Suprapubic skin (tissue), 4 donors: ENCODE data around the gene VSIG1.

Experiments
- CTCF ChIP-seq, 2 donors: fragments of 200-600 bp in 1 of 2; fragments of 450-650 bp in 1 of 2; sonication (generic) in 1 of 2; IDR thresholded peaks; one replicate each; pipeline ENCODE4 v1.5.1; 2016 to 2019; ENCODE audit warnings: antibody characterized with exemption in 2 of 2, mild to moderate bottlenecking in 1 of 2, moderate library complexity in 1 of 2
- POLR2A ChIP-seq, 2 donors: fragments of 450-650 bp; IDR thresholded peaks; one replicate each; pipeline ENCODE4 v1.6.1; 2017; ENCODE audit warnings: antibody characterized with exemption in 2 of 2, mild to moderate bottlenecking in 2 of 2, moderate library complexity in 2 of 2
- POLR2AphosphoS5 ChIP-seq, 3 donors: sonication (generic); formaldehyde crosslinking; IDR thresholded peaks; one replicate each; pipeline ENCODE4 v1.6.1; 2017; ENCODE audit warnings: antibody characterized with exemption in 3 of 3

DNA sequence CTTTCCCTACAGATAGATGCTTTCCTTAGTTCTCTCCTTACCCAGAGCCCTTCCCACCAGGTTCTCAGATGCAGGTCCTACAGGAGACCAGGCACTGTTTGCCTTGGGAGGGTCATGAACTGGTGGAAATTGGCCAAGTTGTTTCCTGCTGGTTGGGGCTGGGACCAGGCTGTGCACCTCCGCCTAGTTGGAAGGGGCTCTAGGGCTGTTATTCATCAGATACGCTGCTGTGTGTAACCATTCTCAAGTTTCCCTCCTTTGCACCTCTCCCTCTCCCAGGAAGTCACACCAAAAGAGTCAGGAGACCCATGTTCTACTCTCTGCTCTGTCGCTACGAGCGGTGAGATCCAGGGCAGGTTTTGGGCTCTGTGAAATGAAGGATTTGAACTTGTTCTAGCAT, 11.9 kb upstream of the VSIG1 start:
- TF ChIP-seq CTCF (IDR thresholded peaks at IDR 0.05) (no peak), POLR2A (IDR thresholded peaks at IDR 0.05) (no peak), POLR2AphosphoS5 (IDR thresholded peaks at IDR 0.05) (no peak)
